GM12872 (cell line): ENCODE measurements around the gene COL8A2.
A peak's percentile ranks its signal among the peaks of the same experiment; 100 is the strongest.

Source experiments
- TF ChIP-seq, protein P1 (sequence below): IDR thresholded peaks from 3 replicates; pipeline ENCODE4 v1.5.1; 2011; ENCODE audit warnings: low read depth, mild to moderate bottlenecking, low read length, moderate library complexity; ENCODE audit not compliant: insufficient read depth

The COL8A2 gene

GRCh38 chr1:36106269-36106668 lies 18.8 kb downstream of the COL8A2 start:
- TF ChIP-seq, protein P1, sequence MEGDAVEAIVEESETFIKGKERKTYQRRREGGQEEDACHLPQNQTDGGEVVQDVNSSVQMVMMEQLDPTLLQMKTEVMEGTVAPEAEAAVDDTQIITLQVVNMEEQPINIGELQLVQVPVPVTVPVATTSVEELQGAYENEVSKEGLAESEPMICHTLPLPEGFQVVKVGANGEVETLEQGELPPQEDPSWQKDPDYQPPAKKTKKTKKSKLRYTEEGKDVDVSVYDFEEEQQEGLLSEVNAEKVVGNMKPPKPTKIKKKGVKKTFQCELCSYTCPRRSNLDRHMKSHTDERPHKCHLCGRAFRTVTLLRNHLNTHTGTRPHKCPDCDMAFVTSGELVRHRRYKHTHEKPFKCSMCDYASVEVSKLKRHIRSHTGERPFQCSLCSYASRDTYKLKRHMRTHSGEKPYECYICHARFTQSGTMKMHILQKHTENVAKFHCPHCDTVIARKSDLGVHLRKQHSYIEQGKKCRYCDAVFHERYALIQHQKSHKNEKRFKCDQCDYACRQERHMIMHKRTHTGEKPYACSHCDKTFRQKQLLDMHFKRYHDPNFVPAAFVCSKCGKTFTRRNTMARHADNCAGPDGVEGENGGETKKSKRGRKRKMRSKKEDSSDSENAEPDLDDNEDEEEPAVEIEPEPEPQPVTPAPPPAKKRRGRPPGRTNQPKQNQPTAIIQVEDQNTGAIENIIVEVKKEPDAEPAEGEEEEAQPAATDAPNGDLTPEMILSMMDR: no peak

DNA sequence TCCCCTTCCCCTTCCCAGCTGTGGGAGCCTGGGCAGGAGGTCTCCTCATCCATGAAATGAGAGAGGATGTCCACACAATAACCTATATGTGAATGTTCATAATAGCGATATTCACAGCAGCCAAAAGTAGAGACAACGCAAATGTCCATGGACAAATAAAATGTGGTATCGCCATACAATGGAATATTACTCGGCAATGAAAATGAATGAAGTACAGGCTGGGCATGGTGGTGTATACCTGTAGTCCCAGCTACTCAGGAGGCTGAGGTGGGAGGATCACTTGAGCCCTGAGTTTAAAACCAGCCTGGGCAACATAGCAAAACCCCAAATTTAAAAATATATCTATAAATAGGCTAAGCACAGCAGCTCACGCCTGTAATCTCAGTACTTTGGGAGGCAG lies 23.5 kb downstream of the COL8A2 start:
- TF ChIP-seq, protein P1: no peak

GRCh38 chr1:36100376-36100775 lies 24.6 kb downstream of the COL8A2 start:
- TF ChIP-seq, protein P1: no peak

DNA sequence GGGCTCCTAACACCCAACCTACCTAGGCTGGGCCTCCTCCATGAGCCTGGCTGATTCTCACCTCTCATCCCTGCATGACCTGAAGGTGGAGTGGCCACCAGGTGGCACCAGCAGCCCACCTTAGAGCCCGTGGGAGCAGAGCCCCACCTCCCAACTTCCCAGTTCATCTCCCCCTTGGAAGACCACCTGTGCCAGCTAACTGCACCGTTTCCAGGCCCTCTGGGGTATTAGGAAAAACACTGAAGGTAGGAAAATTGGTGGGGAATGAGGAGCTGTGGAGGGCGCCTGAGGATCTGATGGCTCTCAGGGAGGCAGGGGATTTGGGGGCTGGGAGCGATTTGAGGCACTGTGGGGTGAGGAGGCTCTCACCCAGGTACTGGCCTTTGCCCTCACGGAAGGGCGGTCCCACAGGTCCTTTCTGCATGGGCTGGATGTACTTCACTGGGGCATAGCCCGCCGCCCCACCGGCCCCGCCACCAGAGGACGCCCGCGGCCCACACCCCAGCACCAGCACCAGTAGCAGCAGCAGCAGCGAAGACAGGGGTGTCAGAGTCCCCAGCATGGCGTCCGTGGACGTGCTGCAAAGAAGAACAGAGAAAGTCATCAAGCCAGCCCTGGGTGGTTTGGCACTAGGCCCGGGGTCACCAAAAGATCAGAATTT lies 25.2 kb downstream of the COL8A2 start:
- TF ChIP-seq, protein P1: peak; percentile 87

DNA sequence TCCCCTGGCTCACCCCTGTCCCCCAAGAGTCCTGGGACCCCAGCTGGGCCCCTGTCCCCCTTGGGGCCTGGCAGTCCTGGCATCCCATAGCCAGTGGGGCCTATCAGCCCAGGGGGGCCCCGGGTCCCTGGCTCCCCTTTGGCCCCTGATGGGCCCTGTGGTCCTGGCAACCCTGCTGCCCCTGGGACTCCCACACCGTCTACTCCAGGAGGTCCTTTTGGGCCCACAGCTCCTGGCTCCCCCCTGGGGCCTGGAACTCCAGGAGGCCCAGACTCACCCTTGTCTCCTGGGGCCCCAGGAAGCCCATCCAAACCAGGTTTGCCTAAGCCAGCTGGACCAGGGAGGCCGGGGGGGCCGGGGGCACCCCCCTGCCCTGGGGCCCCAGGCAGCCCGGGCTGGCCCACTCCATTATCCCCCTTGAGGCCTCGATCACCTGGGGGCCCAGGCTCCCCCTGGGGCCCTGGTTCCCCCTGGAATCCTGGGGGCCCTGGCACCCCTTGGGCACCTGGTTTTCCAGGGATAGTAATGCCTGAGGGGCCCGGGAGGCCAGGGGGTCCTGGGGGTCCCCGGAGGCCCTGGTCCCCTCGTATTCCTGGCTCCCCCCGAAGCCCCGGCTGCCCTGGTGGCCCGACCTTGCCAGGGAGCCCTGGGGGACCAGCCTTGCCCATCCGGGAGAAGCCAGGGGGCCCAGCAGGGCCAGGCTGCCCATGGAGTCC lies 26.2 kb downstream of the COL8A2 start:
- TF ChIP-seq, protein P1: no peak

DNA sequence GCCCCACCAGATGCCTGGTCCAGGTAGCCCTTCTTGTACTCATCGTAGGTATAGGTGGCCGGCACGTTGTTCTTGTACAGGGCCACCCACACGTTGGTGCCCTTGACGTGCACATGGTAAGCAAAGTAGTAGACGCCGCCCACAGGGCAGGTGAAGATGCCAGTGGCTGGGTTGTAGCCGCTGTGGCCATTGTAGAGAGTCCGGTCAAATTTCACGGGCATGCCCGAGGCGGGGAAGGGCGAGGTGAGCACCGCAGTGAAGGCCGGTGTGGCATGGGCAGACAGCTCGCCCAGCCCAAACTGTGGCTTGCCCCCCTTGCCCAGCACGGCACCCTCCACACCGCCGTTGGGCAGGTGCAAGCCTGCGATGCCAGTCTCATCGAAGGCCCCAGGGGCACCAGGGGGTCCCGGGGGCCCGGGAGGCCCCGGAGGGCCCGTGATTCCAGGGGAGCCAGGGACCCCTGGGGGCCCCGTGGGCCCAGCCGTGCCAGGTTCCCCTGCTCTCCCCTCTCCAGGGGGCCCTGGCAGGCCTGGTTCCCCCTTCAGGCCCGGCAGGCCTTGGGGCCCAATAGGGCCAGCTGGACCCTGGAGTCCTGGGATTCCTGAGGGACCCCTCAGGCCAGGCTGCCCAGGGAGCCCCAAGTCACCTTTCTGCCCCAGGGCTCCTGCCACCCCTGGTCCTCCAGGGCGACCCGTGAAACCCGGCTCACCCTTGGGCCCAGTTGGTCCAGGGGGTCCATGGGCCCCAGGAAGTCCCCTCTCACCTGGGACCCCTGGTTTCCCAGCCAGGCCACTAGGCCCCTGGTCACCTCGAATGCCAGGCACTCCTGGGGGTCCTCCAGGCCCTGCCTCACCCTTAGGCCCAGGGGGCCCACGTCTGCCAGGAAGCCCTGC lies 27.1 kb downstream of the COL8A2 start:
- TF ChIP-seq, protein P1: no peak

GRCh38 chr1:36096500-36097432 lies 28.3 kb downstream of the COL8A2 start:
- TF ChIP-seq, protein P1: peak; percentile 30; the same call in 1 of the 3 replicates
